Stimulated activated memory B cell treated with anti-CD40 and anti-IgM and Interleukin-4, amounts not matched to agents 10 μg/mL and 1 μg/mL and 100 μg/mL, for 72 hours (primary cell): ENCODE data around the gene SKIL.
"Not testable (repeated sequence)": the region's sequence is repeated elsewhere in the genome, so short reads cannot be mapped to it uniquely, and the experiment has no call there.

Experiments used
- ATAC-seq: fragments of 150-1000 bp; cut with Tn5 transposase; 2 replicates; pipeline ENCODE4 v1.10.0; 2021
- H3K27ac Mint-ChIP-seq: one replicate; pipeline ENCODE4 v1.8.0; 2022; ENCODE audit warnings: mild to moderate bottlenecking, mixed read lengths
- H3K27me3 Mint-ChIP-seq: one replicate; pipeline ENCODE4 v1.8.0; 2022; ENCODE audit warnings: mixed read lengths
- H3K36me3 Mint-ChIP-seq: one replicate; pipeline ENCODE4 v1.8.0; 2022; ENCODE audit warnings: mixed read lengths
- H3K4me1 Mint-ChIP-seq: one replicate; pipeline ENCODE4 v1.8.0; 2022; ENCODE audit warnings: mixed read lengths
- H3K4me3 Mint-ChIP-seq: one replicate; pipeline ENCODE4 v1.8.0; 2022; ENCODE audit warnings: mild to moderate bottlenecking, moderate library complexity, mixed read lengths
- H3K9me3 Mint-ChIP-seq: one replicate; pipeline ENCODE4 v1.8.0; 2022; ENCODE audit warnings: mixed read lengths

Gene SKIL

DNA sequence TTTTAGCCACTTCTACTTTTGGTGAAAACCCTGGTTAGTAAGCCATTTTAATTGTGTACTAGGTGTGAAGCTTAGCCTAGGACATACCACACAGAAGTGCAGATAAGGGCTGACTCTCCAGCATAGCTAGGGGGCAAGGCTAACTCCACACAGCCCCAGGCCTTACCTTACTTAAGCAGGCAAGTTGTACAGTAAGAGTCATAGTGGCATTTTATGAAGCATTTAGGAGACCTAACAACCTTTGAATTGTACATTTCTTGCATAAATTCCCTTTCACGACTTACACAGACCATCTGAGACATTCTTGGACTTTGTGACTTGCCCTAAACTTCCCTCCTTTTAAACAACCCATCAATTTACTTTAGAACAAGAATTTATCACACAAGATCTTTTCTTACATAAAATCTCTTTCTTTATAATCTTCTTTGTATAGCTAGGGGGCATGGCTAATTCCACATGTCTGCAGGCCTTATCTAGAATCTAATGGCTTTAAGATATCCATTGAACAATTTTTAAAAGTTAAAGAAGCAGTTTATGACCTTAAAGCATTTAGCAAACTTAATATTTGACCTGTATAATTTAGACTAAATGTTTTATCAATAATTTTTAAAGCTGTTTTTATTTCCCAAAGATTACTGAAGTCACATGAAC is 18.7 kb upstream of the SKIL start:
- no peak overlapping the region for H3K4me3 Mint-ChIP-seq
- no peak overlapping the region for H3K27ac Mint-ChIP-seq
- H3K9me3 Mint-ChIP-seq = peaks cover 8% of the 10 kb centered on the region
- no peaks in the 10 kb centered on the region for H3K27me3 Mint-ChIP-seq
- no peaks in the 10 kb centered on the region for H3K4me1 Mint-ChIP-seq
- ATAC-seq = no peak
- H3K36me3 Mint-ChIP-seq = peaks cover 7% of the 10 kb centered on the region

DNA sequence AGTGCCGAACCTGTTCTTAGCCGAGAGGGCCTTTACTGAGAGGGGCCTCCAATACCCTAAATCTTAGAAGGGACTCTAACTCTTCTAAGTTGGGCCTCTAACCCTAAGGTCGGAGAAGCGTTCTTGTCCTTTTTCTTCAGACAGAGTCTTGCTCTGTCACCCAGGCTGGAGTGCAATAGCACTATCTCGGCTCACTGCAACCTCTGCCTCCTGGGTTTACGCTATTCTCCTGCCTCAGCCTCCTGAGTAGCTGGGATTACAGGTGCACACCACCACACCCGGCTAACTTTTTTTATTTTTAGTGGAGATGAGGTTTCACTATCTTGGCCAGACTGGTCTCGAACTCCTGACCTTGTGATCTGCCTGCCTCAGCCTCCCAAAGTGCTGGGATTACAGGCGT is 15.2 kb upstream of the SKIL start:
- not testable (repeated sequence) for ATAC-seq

DNA sequence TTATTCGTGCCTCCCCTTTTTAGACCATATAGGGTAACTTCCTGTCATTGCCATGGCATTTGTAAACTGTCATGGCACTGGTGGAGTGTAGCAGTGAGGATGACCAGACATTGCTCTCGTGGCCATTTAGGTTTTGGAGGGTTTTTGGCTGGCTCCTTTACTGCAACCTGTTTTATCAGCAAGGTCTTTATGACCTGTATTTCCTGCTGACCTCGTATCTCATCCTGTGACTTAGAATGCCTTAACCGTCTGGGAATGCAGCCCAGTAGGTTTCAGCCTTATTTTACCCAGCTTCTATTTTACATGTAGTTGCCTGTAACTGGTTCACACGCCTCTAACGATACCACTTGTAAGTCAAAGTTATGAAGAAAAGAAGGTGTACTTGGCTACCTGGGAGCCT is 13.7 kb upstream of the SKIL start:
- not testable (repeated sequence) for H3K36me3 Mint-ChIP-seq, H3K27ac Mint-ChIP-seq, H3K9me3 Mint-ChIP-seq, ATAC-seq, H3K27me3 Mint-ChIP-seq, H3K4me3 Mint-ChIP-seq
- peaks cover 22% of the 10 kb centered on the region for H3K4me1 Mint-ChIP-seq

More for the DNA sequence above, 15.2 kb upstream of the SKIL start:
- not testable (repeated sequence) for H3K4me3 Mint-ChIP-seq, H3K4me1 Mint-ChIP-seq, H3K27ac Mint-ChIP-seq, H3K27me3 Mint-ChIP-seq, H3K9me3 Mint-ChIP-seq, H3K36me3 Mint-ChIP-seq

DNA sequence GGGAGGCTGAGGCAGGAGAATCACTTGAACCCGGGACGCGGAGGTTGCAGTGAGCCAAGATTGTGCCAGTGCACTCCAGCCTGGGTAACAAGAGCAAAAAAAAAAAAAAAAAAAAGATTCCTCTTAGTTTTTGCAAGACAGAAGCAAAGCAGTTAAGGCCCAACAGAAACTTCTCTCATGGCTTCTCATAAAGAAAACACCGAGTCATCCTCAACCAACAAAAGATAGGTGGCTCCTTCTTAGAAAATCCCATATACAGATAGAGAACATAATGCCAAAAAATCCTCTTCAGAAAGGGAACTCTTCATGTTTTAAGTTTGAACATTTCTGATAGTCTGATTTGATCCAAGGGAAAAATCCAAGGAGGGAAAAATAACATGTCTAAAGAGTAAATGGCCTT is 12.5 kb upstream of the SKIL start:
- ATAC-seq = no peak
- Mint-ChIP-seq H3K4me3 (no peak overlapping the region), H3K36me3 (no peaks in the 10 kb centered on the region)

DNA sequence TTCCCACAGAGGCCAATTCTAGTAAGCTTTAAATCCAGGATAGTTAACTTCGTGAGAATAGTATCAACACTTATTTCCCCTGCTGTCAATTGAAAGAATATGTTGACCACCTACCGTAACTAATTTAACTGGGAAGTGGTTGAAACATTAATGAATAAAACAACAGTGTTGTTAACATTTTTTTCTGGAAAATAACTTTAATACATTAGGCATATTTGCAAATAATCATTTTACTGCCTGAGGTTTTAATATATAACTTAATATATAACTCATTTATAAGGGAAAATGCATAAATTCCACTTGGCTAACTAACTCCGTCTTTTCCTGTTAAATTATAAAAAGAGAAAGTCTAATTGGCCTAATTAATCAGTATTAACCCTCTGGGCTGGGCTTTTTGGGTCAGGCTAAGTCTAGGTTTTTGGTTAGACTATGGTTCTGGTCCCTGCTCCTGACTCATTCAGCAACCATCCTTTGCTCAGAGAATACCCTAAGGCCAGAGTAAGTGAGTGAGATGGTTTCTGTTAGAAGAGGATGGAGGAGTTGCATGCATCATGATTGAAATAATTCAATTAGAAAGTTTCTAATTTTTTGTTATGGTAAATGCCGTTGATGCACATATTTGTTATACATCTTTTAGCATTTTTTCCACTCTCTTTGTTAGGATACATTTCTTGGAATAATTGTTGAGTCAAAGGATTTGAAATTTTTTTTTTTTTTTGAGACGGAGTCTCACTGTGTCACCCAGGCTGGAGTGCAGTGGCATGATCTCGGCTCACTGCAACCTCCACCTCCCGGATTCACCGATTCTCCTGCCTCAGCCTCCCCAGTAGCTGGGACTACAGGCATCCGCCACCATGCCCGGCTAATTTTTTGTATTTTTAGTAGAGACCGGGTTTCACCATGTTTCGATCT is 10.8 kb upstream of the SKIL start:
- Mint-ChIP-seq H3K9me3 (no peaks in the 10 kb centered on the region), H3K4me3 (no peak overlapping the region), H3K36me3 (no peaks in the 10 kb centered on the region), H3K27ac (no peak overlapping the region), H3K27me3 (no peaks in the 10 kb centered on the region), H3K4me1 (peaks cover 44% of the 10 kb centered on the region)
- peak; percentile 68 for ATAC-seq

More for the DNA sequence above, 12.5 kb upstream of the SKIL start:
- Mint-ChIP-seq H3K4me1 (peaks cover 30% of the 10 kb centered on the region), H3K9me3 (no peaks in the 10 kb centered on the region), H3K27ac (no peak overlapping the region), H3K27me3 (no peaks in the 10 kb centered on the region)

DNA sequence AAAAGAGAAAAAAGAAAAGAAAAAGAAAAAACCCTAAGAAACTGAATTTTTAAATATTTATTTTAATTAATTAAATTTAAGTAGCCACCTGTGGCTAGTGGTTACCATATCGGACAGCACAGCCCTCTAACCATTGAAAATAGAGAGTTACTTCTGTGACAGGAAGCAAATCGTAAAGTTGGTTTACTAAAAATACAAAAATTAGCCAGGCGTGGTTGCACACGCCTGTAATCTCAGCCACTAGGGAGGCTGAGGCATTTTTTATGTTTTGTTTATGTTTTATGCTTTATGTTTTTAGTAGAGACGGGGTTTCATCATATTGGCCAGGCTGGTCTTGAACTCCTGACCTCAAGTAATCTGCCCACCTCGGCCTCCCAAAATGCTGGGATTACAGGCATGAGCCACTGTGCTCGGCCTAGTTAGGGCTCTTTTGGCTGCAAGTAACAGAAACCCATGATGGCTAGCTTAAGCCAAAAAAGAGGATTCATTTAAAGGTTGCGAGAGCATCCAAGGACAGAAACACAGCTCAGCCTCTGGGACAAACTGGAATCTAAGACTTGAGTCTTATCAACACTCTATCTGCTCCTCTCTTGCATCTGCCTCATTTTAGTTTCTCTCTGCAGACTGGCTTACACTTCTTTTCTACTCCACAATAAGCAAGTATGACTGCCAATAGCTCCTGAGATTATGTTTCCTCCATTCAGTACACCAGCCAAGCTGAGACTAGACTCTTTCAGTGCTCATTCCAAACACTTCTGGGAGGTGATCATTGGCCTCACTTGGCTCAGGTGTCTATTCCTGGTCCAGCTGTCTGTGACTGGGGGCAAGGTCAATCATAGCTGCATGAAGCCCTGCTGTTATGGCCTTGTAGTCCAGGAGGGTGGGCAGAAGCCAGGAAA is 6.8 kb upstream of the SKIL start:
- H3K36me3 Mint-ChIP-seq = no peaks in the 10 kb centered on the region
- peak overlapping the region; percentile 63 for H3K27ac Mint-ChIP-seq
- peak; percentile 61 for ATAC-seq
- H3K4me1 Mint-ChIP-seq = peaks cover 71% of the 10 kb centered on the region
- H3K9me3 Mint-ChIP-seq = no peaks in the 10 kb centered on the region
- H3K27me3 Mint-ChIP-seq = no peaks in the 10 kb centered on the region
- H3K4me3 Mint-ChIP-seq = peak overlapping the region; percentile 73

DNA sequence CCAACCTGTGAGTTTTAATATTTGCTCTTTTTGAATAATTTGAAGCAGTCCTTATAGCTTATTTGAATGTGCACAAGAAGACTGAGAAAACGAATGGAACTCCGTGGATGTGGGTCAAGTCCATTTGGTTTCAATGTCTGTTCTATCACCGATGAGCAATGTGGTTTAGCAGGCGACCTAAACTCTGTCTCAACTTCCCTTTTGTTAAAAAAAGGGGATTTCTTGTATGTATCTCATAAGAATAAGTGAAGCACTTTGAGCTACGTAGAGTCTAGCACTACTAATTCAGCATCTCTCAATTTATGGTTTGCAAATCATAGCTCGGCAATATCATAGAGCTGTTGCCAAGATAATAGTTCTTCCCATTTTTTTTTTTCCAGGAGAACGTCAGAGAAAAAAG is 4.6 kb upstream of the SKIL start:
- no peak overlapping the region for H3K27ac Mint-ChIP-seq
- no peaks in the 10 kb centered on the region for H3K27me3 Mint-ChIP-seq
- H3K4me1 Mint-ChIP-seq = peaks cover 71% of the 10 kb centered on the region
- no peaks in the 10 kb centered on the region for H3K9me3 Mint-ChIP-seq
- no peaks in the 10 kb centered on the region for H3K36me3 Mint-ChIP-seq
- no peak overlapping the region for H3K4me3 Mint-ChIP-seq
- ATAC-seq = peak; percentile 13

DNA sequence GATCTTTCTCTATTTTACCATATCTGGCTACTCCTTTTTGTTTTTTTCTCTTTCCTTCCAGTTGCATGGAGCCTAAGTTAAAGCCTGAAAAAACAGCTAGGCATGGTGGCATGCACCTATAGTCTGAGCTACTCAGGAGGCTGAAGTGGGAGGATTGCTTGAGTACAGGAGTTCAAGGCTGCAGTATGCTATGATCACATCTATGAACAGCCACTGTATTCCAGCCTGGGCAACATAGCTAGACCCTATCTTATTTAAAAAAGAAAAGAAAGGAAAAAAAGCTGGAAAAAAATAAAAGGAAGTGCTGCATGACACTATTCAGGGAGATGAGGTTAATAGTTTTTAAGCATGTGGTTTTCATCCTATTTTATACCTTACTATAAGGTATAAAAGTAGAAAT is 4.0 kb upstream of the SKIL start:
- H3K36me3 Mint-ChIP-seq = no peaks in the 10 kb centered on the region
- peaks cover 66% of the 10 kb centered on the region for H3K4me1 Mint-ChIP-seq
- no peak for ATAC-seq
- peak overlapping the region; percentile 56 for H3K27ac Mint-ChIP-seq
- no peaks in the 10 kb centered on the region for H3K27me3 Mint-ChIP-seq
- no peaks in the 10 kb centered on the region for H3K9me3 Mint-ChIP-seq
- H3K4me3 Mint-ChIP-seq = no peak overlapping the region

DNA sequence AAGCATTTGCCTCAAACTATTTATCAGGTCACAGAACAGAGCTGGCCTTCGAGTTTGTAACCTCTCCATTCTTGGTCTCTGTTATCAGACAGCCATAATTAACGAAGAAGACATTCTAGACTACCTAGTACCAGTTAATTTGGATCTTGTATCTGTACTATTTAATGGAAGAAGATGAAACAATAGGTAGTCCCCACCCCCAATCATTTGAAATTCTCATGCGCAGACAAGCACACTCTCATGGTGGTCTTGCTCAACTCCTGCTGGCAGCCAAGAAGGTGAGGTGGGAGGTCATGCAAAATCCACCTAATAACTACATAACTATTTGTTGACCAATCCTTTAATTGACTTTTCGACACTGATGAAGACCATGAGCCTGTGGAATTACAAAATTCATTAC is 2.8 kb upstream of the SKIL start:
- H3K27ac Mint-ChIP-seq = no peak overlapping the region
- H3K27me3 Mint-ChIP-seq = no peaks in the 10 kb centered on the region
- peaks cover 2% of the 10 kb centered on the region for H3K36me3 Mint-ChIP-seq
- H3K4me3 Mint-ChIP-seq = no peak overlapping the region
- peaks cover 68% of the 10 kb centered on the region for H3K4me1 Mint-ChIP-seq
- ATAC-seq = no peak
- H3K9me3 Mint-ChIP-seq = no peaks in the 10 kb centered on the region

DNA sequence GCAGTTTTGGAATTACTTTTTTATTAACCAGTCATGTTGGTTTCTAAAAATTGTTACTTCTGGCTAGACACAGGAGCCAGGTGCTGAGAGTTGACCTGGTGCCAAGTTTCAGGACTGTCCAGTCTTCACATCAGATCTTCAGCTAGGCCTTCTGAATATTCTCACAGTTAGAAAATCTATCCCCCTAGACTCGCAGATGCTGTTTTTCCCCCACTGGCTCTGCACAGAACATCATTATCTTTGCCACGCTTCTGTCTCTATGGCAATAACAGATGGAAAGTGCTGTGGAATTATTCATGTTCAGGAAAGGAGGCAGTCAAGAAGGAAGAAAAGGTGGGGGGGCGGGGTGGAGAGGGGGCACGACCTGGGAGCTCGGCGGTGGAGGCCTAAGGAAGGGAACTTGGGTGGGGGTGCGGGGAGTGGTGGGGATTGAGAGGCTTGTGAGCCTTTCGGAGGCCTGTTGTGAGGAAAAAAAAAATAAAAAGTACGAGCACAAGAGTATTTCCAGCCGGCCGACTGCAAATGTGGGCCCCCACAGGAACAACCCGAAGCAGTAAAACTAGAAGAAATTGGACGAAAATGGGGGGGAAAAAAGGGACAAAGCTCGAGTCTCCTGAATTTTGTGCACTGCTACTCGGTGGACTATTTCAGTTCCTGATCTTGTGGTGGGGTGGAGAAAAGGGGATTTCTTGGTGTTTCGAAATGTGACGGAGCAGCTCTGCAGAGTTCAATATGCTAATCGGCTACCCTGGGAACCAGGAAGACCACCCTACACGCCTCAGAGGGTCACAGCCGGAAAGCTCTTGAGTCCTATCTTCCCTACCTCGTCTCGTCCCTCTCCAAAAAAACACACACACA is 1.5 kb upstream of the SKIL start:
- peaks cover 68% of the 10 kb centered on the region for H3K4me1 Mint-ChIP-seq
- peak overlapping the region; percentile 98 for H3K27ac Mint-ChIP-seq
- peaks cover 14% of the 10 kb centered on the region for H3K36me3 Mint-ChIP-seq
- peak overlapping the region; percentile 87 for H3K4me3 Mint-ChIP-seq
- no peaks in the 10 kb centered on the region for H3K9me3 Mint-ChIP-seq
- no peaks in the 10 kb centered on the region for H3K27me3 Mint-ChIP-seq
- peak; percentile 38 for ATAC-seq

DNA sequence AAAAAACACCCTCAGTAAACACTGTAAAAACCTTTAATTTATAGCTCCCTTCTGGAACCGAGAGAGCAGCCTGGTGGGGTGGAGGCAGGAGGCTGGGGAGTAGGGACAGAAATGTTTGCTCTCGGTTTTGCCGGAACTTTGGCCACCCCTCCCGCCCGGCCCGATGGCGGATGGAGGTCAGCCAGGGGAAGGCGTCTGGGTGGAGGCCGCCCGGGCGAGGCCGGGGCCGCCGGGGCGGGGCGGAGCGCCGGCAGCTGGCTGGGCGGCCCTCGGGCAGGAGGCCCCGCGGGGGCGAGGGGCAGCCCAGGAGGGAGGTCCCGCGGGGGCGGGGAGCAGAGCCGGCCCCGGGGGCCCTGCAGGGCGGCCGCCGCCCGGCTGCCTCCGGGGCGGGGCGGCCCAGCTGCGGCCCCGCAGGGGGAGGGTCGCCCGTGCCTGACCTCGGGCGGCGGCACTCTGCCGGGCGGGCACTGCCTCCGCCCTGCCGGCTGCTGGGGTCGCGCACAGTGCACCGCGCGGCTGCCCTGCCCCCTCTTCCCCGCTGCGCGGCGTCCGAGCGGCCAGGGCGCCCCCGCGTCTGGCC is 829 bp upstream of the SKIL start:
- Mint-ChIP-seq H3K36me3 (peaks cover 21% of the 10 kb centered on the region), H3K27ac (peak overlapping the region; percentile 98), H3K9me3 (no peaks in the 10 kb centered on the region), H3K27me3 (no peaks in the 10 kb centered on the region), H3K4me3 (peak overlapping the region; percentile 87), H3K4me1 (peaks cover 71% of the 10 kb centered on the region)
- peak; percentile 78 for ATAC-seq

DNA sequence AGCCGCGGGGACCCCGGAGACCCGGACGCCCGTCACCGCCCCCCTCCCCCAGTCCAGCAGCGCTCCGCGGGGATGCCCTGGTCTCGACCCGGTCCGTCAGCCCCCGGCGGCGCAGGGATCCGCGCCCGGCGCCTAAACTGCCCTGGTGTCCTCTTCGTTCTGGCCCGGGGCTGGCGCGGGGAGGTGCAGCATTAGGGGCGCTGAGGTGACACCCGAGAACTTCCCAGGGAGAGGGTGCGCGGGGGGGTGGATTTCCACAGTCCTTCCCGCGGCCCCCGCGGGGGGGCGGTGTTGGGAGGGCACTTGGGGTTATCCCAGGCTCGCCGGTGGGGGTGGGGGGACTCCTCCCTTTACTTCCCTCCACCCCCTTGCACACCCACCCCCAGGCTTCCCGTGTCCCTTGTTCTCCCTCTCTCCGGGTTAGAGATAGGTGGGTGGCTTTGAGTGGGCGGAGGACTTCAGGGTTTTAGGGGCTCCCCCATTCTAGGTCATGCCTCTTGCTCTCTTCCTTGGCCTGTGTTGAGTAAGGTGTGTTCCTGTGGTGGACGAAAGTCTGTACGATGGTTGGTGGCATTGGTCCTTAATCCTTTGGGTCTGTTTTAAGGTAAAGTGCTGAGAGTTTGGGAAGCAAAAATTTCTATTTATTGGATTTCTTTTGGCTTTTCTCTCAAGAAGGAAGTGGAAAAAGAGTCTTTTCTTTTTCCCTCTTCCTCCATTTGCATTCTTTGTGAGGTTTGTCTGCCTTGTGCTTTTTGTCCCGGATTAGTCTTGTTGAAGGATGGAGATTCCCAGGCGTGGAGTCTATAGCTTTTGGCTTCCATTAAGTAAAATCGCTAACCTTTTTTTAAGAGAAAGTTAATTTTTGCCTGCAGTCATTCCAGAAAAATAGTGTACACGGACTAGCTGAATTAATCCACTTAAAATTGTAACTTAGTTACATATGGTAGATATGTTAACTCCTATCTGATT is 811 bp downstream of the SKIL start:
- ATAC-seq = peak; percentile 38
- H3K27me3 Mint-ChIP-seq = no peaks in the 10 kb centered on the region
- H3K4me1 Mint-ChIP-seq = peaks cover 69% of the 10 kb centered on the region
- peak overlapping the region; percentile 77 for H3K4me3 Mint-ChIP-seq
- H3K36me3 Mint-ChIP-seq = peaks cover 25% of the 10 kb centered on the region
- H3K9me3 Mint-ChIP-seq = no peaks in the 10 kb centered on the region
- peak overlapping the region; percentile 86 for H3K27ac Mint-ChIP-seq

DNA sequence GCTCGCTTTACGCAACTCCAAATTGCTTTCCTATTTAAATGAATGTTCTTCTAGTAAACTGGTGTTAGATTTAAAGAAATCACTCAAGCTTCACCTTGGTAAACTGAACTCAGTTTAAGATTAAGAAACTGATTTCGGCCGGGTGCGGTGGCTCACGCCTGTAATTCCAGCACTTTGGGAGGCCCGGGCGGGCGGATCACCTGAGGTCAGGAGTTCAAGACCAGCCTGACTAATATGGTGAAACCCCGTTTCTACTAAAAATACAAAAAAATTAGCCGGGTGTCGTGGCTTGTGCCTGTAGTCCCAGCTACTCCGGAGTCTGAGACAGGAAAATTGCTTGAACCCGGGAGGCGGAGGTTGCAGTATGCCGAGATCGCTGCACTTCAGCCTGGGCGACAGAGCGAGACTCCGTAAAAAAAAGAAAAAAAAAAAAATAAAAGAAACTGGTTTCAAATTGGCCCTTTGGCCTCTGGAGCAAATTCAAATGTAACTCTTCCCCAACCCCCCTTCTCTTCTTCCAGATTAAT is 1.7 kb downstream of the SKIL start:
- Mint-ChIP-seq H3K4me3 (peak overlapping the region; percentile 77), H3K27me3 (no peaks in the 10 kb centered on the region), H3K27ac (peak overlapping the region; percentile 86), H3K9me3 (no peaks in the 10 kb centered on the region), H3K4me1 (peaks cover 65% of the 10 kb centered on the region), H3K36me3 (peaks cover 31% of the 10 kb centered on the region)
- ATAC-seq = no peak
